ENCODE results near the gene PHLPP2. TPM values are rescaled to one million over a fixed set of nuclear protein-coding genes. Genes with fewer than 3 reads are reported as not detected.

PHLPP2 gene
- total RNA-seq, 6 experiments from 2014 or later: 11.5 to 14.4 (median 12.9) TPM

DNA sequence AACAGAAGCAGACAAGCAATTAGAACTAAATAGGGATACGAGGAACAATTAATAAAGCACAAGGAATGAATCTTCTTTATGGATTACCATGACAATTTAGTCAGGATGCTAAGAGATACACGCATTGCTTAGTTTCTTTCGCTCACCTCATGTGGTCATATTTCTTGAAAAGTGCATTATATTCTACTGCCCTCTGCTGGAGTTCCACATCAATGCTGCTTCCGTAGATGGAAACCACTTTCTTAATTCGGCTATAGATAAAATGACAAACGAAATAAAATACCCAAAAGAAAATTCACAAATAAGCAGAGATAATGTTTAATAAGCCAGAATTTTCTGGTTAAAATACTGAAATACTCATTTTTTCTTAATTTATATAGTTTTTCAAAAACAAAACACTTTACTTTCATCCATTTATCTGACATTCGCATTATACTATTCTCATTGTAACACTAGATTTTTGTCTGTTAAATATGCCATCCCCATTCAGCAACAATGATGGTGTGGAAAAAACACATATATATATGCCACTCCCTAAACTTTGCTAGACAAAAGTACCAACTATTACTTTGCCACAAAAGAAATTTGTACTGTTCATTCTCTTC, 22.0 kb upstream of the PHLPP2 start:
- TF ChIP-seq, protein P1, sequence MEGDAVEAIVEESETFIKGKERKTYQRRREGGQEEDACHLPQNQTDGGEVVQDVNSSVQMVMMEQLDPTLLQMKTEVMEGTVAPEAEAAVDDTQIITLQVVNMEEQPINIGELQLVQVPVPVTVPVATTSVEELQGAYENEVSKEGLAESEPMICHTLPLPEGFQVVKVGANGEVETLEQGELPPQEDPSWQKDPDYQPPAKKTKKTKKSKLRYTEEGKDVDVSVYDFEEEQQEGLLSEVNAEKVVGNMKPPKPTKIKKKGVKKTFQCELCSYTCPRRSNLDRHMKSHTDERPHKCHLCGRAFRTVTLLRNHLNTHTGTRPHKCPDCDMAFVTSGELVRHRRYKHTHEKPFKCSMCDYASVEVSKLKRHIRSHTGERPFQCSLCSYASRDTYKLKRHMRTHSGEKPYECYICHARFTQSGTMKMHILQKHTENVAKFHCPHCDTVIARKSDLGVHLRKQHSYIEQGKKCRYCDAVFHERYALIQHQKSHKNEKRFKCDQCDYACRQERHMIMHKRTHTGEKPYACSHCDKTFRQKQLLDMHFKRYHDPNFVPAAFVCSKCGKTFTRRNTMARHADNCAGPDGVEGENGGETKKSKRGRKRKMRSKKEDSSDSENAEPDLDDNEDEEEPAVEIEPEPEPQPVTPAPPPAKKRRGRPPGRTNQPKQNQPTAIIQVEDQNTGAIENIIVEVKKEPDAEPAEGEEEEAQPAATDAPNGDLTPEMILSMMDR (IDR thresholded peaks at IDR 0.05): peak; percentile 80
- H3K27me3 Mint-ChIP-seq (ENCODE audit: insufficient read depth): no peaks in the 10 kb centered on the region
- no peaks in the 10 kb centered on the region for H3K9me3 Mint-ChIP-seq
- no peak overlapping the region for H3K4me3 Mint-ChIP-seq
- no peak overlapping the region for H3K27ac Mint-ChIP-seq
- H3K36me3 Mint-ChIP-seq (ENCODE audit: low read depth): peaks cover 36% of the 10 kb centered on the region
- DNase-seq: peak; percentile 5
- H3K4me1 Mint-ChIP-seq (ENCODE audit: low read depth): no peaks in the 10 kb centered on the region

DNA sequence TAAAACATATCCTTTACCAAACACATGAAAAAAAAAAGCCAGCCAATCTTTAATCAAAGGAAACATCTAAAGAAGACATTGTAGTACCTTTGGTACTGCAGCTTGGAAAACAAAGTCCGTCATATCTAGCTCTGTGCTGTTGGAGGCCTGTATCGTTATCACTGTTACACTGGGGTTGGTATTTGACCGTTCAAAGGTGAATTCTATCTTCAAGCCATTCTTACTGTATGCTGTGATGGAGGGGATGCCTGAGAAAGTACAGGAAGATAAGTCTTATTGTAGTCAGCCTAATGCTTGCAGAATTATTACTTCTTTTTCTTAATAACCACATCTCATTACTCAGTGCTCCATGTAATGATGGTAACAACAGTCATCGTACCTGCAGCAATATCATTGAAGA, 14.4 kb upstream of the PHLPP2 start:
- Mint-ChIP-seq H3K9me3 (no peaks in the 10 kb centered on the region), H3K4me3 (no peak overlapping the region), H3K27me3 (ENCODE audit: insufficient read depth) (no peaks in the 10 kb centered on the region; the same call in 1 of the 2 replicates), H3K36me3 (ENCODE audit: low read depth) (peaks cover 44% of the 10 kb centered on the region), H3K4me1 (ENCODE audit: low read depth) (no peaks in the 10 kb centered on the region), H3K27ac (no peak overlapping the region; the same call in 1 of the 2 replicates)
- DNase-seq: no peak
- TF ChIP-seq, protein P1 (IDR thresholded peaks at IDR 0.05): no peak

DNA sequence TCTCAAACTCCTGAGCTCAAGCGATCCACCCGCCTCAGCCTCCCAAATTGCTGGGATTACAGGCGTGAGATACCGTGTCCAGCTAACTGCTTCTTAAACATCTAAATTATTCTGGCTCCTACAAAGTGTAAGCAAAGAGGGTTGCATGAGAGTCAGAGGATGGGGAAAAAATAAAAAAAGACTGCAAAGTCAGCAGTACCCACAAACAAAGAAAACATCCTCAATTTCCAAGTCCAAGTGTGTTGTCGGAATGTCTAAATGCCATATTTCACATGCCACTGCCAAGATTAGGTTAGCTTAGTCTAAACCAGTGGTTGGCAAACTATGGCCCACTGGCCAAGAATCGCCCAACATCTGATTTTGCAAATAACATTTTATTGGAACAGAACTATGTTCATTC, 13.0 kb upstream of the PHLPP2 start:
- Mint-ChIP-seq H3K36me3 (ENCODE audit: low read depth) (peaks cover 51% of the 10 kb centered on the region), H3K27ac (no peak overlapping the region), H3K4me1 (ENCODE audit: low read depth) (no peaks in the 10 kb centered on the region), H3K9me3 (no peaks in the 10 kb centered on the region), H3K27me3 (ENCODE audit: insufficient read depth) (peaks cover 2% of the 10 kb centered on the region; the same call in 1 of the 2 replicates), H3K4me3 (no peak overlapping the region)
- TF ChIP-seq, protein P1 (IDR thresholded peaks at IDR 0.05): no peak
- no peak for DNase-seq

DNA sequence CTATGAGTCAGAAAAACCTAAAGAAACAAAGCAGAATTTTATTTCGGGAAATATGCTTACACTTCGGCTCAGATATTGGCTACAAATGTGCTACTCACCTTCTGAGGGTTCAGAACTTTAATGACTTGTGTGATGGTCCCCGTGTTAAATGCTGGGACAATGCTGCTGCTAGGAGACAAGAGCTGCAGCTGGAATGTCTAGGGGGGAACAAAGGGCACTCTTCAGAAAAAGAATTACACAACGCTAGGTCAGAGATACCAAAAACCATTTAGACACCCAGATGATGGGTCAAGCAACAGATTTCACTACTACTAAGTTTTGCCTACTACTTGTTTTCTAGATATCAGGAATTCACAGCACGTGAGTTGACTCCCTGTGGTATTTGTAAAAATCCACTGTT, 10.0 kb upstream of the PHLPP2 start:
- no peak for DNase-seq
- H3K36me3 Mint-ChIP-seq (ENCODE audit: low read depth): peaks cover 69% of the 10 kb centered on the region
- TF ChIP-seq, protein P1 (IDR thresholded peaks at IDR 0.05): no peak
- H3K9me3 Mint-ChIP-seq: no peaks in the 10 kb centered on the region
- peaks cover 2% of the 10 kb centered on the region; the same call in 1 of the 2 replicates for H3K27me3 Mint-ChIP-seq (ENCODE audit: insufficient read depth)
- no peak overlapping the region for H3K4me3 Mint-ChIP-seq
- no peak overlapping the region for H3K27ac Mint-ChIP-seq
- no peaks in the 10 kb centered on the region for H3K4me1 Mint-ChIP-seq (ENCODE audit: low read depth)

DNA sequence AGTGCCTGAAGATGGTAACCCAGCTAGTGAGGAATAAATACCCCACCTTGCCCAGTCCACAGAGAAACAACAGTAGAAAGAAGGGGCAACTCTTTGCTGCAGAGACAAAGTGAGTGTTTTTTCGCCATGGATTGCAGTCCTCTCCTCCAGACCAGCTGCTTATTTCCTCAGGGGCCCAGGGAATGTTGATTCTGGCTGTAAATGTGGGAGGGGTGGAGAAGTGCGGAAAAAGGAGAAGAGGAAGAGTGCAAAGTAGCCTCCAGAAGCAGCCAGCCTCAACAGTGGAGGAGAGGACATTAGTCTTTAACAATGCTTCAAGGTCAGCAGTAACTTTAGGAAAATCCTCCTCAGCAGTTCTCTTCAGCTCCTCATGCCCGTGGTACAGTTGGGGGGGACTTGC, 8.1 kb upstream of the PHLPP2 start:
- DNase-seq: no peak
- Mint-ChIP-seq H3K9me3 (no peaks in the 10 kb centered on the region), H3K4me3 (no peak overlapping the region), H3K4me1 (ENCODE audit: low read depth) (0 out of 2 replicates have a peak, but pooled peaks cover 3% of the 10 kb centered on the region), H3K27me3 (ENCODE audit: insufficient read depth) (peaks cover 2% of the 10 kb centered on the region; the same call in 1 of the 2 replicates), H3K27ac (no peak overlapping the region), H3K36me3 (ENCODE audit: low read depth) (peaks cover 56% of the 10 kb centered on the region)
- TF ChIP-seq, protein P1 (IDR thresholded peaks at IDR 0.05): no peak
